GM10248 (cell line): ENCODE data around the gene SMIM33.
"Not testable (repeated sequence)": the region's sequence is repeated elsewhere in the genome, so short reads cannot be mapped to it uniquely, and the experiment has no call there.

Source experiments
- CTCF ChIA-PET: fragments of 300-600 bp; sonication (Branson Sonifier 250); formaldehyde crosslinking; extraction: SDS; loops from one replicate; lab custom pipeline; 2021; ENCODE audit warnings: antibody characterized with exemption; lab: Yijun Ruan, JAX
- POLR2A ChIA-PET: fragments of 350-650 bp; sonication (Branson Sonifier 250); formaldehyde crosslinking; extraction: SDS; loops from one replicate; lab custom pipeline; 2020; ENCODE audit warnings: antibody characterized with exemption; lab: Yijun Ruan, JAX
- DNase-seq: peaks from one replicate; pipeline ENCODE4 v3.0.0; 2012; ENCODE audit errors: extremely low spot score
- TF ChIP-seq, protein P1 (sequence below): IDR thresholded peaks from 2 replicates; pipeline ENCODE4 v1.5.1; 2012; ENCODE audit warnings: mild to moderate bottlenecking, low read depth; ENCODE audit errors: extremely low read depth, missing control alignments, control extremely low read depth

Gene SMIM33

DNA sequence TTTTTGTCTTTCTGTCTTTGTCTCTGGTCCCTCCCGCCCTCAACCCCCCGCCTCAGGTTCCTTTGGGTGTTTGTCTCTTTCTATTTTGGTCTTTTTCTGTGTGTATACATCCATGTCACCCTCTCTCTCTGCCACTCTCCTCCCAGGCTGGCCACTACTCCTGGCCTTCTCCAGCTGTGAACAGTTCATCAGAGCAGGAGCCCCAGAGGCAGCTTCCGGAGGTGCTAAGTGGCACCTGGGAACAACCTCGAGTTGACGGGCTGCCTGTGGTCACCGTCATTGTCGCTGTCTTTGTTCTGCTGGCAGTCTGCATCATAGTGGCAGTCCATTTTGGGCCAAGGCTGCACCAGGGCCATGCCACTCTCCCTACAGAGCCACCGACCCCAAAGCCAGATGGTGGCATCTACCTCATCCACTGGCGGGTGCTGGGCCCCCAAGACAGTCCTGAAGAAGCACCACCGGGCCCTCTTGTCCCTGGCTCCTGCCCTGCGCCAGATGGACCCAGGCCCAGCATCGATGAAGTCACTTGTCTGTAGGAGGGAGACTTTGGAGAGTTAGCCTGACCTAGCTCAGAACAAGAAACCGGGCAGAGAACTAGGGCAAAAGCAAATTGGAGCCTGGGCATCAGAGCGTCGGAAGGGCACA, 1.7 kb downstream of the SMIM33 start:
- ChIA-PET CTCF (interaction anchor here (0.6 to 1.8 kb wide), 8 partner anchors 10 to 41 kb away, joined by 3 to 5 read pairs (median 4); partner anchors contain the start of genes DNAJC18 and STING1), POLR2A (no interaction called here)
- DNase-seq: no peak
- TF ChIP-seq, protein P1, sequence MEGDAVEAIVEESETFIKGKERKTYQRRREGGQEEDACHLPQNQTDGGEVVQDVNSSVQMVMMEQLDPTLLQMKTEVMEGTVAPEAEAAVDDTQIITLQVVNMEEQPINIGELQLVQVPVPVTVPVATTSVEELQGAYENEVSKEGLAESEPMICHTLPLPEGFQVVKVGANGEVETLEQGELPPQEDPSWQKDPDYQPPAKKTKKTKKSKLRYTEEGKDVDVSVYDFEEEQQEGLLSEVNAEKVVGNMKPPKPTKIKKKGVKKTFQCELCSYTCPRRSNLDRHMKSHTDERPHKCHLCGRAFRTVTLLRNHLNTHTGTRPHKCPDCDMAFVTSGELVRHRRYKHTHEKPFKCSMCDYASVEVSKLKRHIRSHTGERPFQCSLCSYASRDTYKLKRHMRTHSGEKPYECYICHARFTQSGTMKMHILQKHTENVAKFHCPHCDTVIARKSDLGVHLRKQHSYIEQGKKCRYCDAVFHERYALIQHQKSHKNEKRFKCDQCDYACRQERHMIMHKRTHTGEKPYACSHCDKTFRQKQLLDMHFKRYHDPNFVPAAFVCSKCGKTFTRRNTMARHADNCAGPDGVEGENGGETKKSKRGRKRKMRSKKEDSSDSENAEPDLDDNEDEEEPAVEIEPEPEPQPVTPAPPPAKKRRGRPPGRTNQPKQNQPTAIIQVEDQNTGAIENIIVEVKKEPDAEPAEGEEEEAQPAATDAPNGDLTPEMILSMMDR: no peak

DNA sequence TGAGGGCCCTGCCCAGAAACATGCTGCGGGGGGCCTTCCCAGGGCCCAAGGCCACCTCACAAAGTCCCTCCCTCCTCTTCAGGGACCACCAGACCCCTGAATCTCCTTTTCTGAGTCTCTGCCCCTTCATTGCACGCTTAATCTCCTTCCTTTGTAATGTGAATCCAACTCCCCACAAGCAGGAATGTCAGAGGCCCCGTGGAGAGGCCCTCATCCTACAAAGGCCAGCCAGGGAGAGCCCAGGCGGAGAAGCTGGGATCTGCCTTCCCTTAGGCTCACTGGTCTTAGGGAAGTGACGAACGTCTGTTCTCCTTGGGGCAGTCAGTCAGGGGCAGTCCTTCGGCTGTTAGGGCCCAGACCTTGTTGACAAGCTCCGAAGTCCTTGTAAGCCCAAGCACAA, 2.3 kb downstream of the SMIM33 start:
- ChIA-PET CTCF (interaction anchor here (0.6 to 1.8 kb wide), 9 partner anchors 9 to 47 kb away, joined by 3 to 5 read pairs (median 4); partner anchors contain the start of genes DNAJC18 and STING1), POLR2A (no interaction called here)
- DNase-seq: no peak
- TF ChIP-seq, protein P1: no peak

DNA sequence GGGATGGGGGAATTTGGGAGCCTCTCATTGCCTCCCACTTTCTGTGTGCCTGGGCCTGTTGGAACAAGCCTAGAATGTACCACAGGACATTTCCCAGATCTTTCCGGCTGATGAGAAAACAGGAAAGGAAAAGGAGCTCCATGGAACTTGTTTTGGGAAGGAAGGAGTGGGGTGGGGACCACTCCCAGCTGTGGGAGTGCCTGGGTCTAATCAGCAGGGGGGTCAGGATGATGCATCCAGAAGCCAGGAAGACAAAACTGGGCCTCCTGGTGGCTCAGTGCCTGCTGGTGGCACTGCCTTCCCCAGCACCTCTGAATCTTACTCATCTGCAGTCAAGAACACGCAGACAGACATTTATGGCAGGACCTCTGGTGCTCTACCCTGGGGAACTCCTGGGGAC, 2.8 kb downstream of the SMIM33 start:
- POLR2A ChIA-PET: no interaction called here
- CTCF ChIA-PET: interaction anchor here (0.9 to 1.8 kb wide), 8 partner anchors 9 to 48 kb away, joined by 3 to 5 read pairs (median 4); partner anchors contain the start of gene STING1
- DNase-seq: no peak
- TF ChIP-seq, protein P1: no peak

DNA sequence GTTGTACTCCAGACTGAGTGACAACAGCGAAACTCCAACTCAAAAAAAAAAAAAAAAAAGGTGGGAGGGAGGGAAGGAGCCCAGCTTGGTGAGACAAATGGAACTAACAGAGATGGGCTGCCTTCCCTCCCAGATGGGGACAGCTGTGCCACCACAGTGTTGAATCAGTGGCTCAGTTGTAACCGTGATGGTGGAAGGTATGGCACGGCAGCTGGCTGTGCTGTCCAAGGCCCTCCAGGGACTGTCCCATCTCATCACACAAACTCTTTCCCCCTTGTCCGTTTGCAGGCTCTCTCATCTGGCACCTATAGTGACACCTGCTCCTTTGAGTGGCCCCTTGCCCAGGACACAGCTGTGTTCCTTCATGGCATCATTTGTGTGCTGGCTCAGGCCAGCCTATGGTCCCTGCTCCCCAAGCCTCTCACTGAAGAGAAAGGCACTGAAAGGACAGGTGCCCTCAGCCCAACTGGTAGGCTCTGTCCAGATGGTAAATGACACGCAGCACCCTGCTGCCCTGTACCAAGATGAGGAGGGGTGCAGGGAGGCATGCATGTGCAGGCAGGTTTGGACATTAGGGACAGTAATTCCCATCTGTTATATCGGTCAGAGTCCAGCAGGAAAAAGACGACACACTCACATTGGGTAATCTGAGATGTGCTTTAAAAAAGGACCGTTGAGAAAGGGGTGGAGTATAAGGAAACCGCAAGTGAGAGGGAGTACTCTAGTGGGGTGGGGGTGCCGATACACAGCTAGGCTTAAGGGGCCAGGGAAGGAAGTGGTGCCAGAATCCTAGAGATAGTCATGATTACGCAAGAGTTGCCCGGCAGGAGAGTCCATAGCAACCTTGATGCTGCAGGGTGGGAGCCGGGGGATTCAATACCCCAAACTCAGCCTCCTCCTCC, 4.3 kb downstream of the SMIM33 start:
- ChIA-PET POLR2A (no interaction called here), CTCF (interaction anchor here (1.4 to 1.6 kb wide), 2 partner anchors 10 to 16 kb away, joined by 3 read pairs; no protein-coding TSS in a partner anchor)
- no peak for DNase-seq
- TF ChIP-seq, protein P1: no peak

DNA sequence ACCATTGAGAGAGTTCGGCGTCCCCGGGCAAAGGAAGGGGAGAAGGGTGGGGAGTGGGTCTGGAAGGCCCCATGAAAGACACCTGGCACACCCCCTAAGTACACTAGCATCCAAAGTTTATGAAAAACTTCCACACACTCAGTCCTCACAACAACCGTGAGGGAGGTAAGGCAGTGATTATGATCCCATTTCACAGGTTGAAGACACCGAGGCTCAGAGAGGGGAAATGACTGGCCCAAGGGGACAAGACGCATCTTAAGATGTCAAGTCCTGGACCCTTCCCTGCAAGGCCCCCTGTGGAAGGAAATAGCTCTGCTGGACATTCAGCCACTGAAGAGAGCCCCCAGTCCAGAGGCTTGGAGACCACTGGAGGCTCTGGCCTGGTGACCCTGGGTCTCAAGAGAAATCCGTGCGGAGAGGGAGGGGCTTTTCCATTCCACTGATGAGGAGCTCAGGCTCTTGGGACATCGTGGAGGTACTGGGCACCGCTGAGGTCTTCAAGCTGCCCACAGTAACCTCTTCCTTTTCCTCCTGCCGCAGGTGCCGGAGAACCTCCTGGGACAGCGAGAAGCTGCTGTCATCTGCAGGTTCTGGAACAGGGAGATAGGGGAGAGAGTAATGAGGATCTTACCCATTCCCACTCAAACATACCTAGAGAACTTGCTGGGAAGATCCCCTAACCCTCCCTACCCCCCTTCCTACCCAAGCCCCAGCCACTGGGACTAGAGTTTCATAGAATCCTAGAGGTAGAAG, 5.2 kb downstream of the SMIM33 start:
- CTCF ChIA-PET: interaction anchor here (1.1 to 1.4 kb wide), 2 partner anchors 11 to 54 kb away, joined by 3 to 4 read pairs; no protein-coding TSS in a partner anchor
- TF ChIP-seq, protein P1: no peak
- POLR2A ChIA-PET: interaction anchor here (0.7 kb wide), 1 partner anchor 8 kb away, joined by 5 read pairs; no protein-coding TSS in a partner anchor
- no peak for DNase-seq

DNA sequence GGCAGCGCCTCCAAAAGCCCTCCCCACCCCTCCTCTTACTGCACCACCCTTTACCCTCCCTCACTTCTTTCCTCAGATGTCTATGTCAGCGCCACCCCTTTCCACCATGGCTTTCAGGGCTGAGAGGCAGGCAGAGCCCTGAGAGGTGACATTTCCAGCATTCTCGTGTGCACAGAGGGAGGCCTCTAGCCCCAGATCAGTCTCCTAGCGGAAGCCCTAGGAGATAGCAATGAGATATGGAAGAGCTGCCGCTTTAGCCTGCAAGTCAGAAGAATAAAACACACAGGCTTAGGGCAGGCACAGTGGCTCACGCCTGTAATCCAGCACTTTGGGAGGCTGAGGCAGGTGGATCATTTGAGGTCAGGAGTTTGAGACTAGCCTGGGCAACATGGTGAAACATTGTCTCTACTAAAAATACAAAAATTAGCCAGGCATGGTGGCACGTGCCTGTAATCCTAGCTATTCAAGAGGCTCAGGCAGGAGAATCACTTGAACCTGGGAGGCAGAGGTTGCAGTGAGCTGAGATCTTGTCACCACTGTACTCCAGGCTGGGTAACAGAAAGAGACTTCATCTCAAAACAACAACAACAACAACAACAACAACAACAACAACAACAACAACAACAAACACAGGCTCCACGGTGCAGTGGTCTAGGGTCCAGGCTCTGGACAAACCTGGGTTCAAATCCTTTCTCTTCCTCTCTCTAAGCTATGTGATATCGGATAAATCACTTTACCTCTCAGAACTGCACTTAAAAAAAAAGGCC, 8.0 kb downstream of the SMIM33 start:
- ChIA-PET CTCF (interaction anchor here (1.0 to 1.7 kb wide), 6 partner anchors 18 to 155 kb away, joined by 3 to 5 read pairs (median 3); partner anchors contain the start of gene DNAJC18), POLR2A (interaction anchor here (0.6 to 0.7 kb wide), 3 partner anchors 42 to 207 kb away, joined by 3 to 10 read pairs (median 3); no protein-coding TSS in a partner anchor)
- not testable (repeated sequence) for DNase-seq

DNA sequence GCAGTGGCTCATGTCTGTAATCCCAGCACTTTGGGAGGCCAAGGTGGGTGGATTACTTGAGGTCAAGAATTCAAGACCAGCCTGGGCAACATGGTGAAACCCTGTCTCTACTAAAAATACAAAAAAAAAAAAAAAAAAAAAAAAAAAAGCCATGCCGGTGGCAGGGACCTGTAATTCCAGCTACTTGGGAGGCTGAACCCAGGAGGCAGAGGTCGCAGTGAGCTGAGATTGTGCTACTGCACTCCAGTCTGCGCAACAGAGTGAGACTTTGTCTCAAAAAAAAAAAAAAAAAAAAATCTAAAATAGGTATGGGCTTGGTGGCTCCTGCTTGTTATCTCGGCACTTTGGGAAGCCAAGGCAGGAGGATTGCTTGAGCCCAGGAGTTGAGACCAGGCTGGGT, 8.9 kb downstream of the SMIM33 start:
- ChIA-PET CTCF (interaction anchor here (1.0 to 1.5 kb wide), 3 partner anchors 20 to 154 kb away, joined by 3 read pairs; no protein-coding TSS in a partner anchor), POLR2A (interaction anchor here (0.6 to 0.7 kb wide), 2 partner anchors 43 to 181 kb away, joined by 3 to 10 read pairs; no protein-coding TSS in a partner anchor)
- not testable (repeated sequence) for DNase-seq
